H1 (cell line): ENCODE results near the gene SLC35B2. TPM values are rescaled to one million over a fixed set of nuclear protein-coding genes. Genes with fewer than 3 reads are reported as not detected.

ENCODE experiments used
- CTCF ChIA-PET: fragments of 300-600 bp; sonication (Branson Sonifier 250); formaldehyde crosslinking; loops from one replicate; lab custom pipeline; 2021; ENCODE audit not compliant: partially characterized antibody; lab: Charles Lee
- POLR2A ChIA-PET: fragments of 300-600 bp; sonication (Branson Sonifier 250); formaldehyde crosslinking; loops from one replicate; lab custom pipeline; 2021; ENCODE audit warnings: inconsistent platforms; ENCODE audit not compliant: partially characterized antibody; lab: Charles Lee
- DNase-seq, 2 experiments: peaks; one replicate each; pipeline versions ENCODE4 v3.0.0 to v3.0.0-alpha.2; 2010 to 2022; ENCODE audit warnings: low spot score in 2 of 2, low read depth in 1 of 2, mixed read lengths in 1 of 2
- FAIRE-seq: peaks from 2 replicates; lab custom pipeline; 2011; peaks lifted over from hg19 to GRCh38; lab: Jason Lieb, UNC
- H2AFZ ChIP-seq: 2 replicates; pipeline ENCODE4 v1.8.1; 2012; ENCODE audit warnings: low read length, inconsistent platforms
- H2AK5ac ChIP-seq: 2 replicates; pipeline ENCODE4 v1.6.1; 2013; ENCODE audit warnings: low read depth, low read length
- H2BK120ac ChIP-seq: replicated peaks from 2 replicates; pipeline ENCODE3; 2013; ENCODE audit warnings: low read depth, low read length, inconsistent platforms
- H2BK12ac ChIP-seq: 2 replicates; pipeline ENCODE4 v1.6.1; 2013; ENCODE audit warnings: low read depth, low read length
- H2BK15ac ChIP-seq: 2 replicates; pipeline ENCODE4 v1.6.1; 2013; ENCODE audit warnings: low read length
- H2BK20ac ChIP-seq: 2 replicates; pipeline ENCODE4 v1.6.1; 2013; ENCODE audit warnings: low read length
- H2BK5ac ChIP-seq: 2 replicates; pipeline ENCODE4 v1.6.1; 2013; ENCODE audit warnings: low read depth, low read length
- H3K14ac ChIP-seq: 2 replicates; pipeline ENCODE4 v1.6.1; 2013; ENCODE audit warnings: inconsistent platforms; ENCODE audit not compliant: insufficient read length
- H3K18ac ChIP-seq: 2 replicates; pipeline ENCODE4 v1.6.1; 2013; ENCODE audit warnings: low read length; ENCODE audit errors: extremely low read depth
- H3K23ac ChIP-seq: 2 replicates; pipeline ENCODE4 v1.6.1; 2013; ENCODE audit warnings: inconsistent platforms; ENCODE audit not compliant: insufficient read length
- H3K23me2 ChIP-seq: 2 replicates; pipeline ENCODE4 v1.6.1; 2013; ENCODE audit warnings: low read depth, low read length
- H3K27ac ChIP-seq: 2 replicates; pipeline ENCODE4 v1.6.1; 2011; ENCODE audit warnings: low read depth, low read length, inconsistent platforms
- H3K27me3 ChIP-seq, 4 experiments: replicated peaks in 1 of 4; 1 replicate in 1 of 4; 2 replicates in 3 of 4; pipeline versions ENCODE4 v1.6.1 to v1.8.1; 2011 to 2013; ENCODE audit warnings: low read length in 3 of 4, mild to moderate bottlenecking in 3 of 4, inconsistent platforms in 2 of 4, mixed read lengths in 2 of 4, moderate library complexity in 1 of 4; ENCODE audit not compliant: control insufficient read depth in 3 of 4, insufficient read depth in 3 of 4; ENCODE audit errors: extremely low read depth in 1 of 4
- H3K36me3 ChIP-seq, 4 experiments: 2 replicates each; pipeline versions ENCODE4 v1.6.1 to v1.8.1; 2011 to 2013; ENCODE audit warnings: mild to moderate bottlenecking in 4 of 4, low read length in 3 of 4, moderate library complexity in 2 of 4, control low read depth in 1 of 4, inconsistent platforms in 1 of 4; ENCODE audit not compliant: insufficient read depth in 4 of 4, control insufficient read depth in 2 of 4
- H3K4ac ChIP-seq: replicated peaks from 2 replicates; pipeline ENCODE3; 2013; ENCODE audit warnings: low read length, low read depth, mixed read lengths, inconsistent platforms; ENCODE audit not compliant: insufficient read length
- H3K4me1 ChIP-seq, 4 experiments: replicated peaks in 1 of 4; 1 replicate in 1 of 4; 2 replicates in 3 of 4; pipeline versions ENCODE4 v1.6.1 to v1.8.1; 2011 to 2013; ENCODE audit warnings: low read length in 3 of 4, inconsistent platforms in 2 of 4, mixed read lengths in 1 of 4; ENCODE audit not compliant: insufficient read depth in 4 of 4, control insufficient read depth in 3 of 4
- H3K4me2 ChIP-seq, 2 experiments: 2 replicates each; pipeline versions ENCODE4 v1.6.1 to v1.8.1; 2011 to 2013; ENCODE audit warnings: low read depth in 2 of 2, low read length in 2 of 2, control low read depth in 1 of 2, inconsistent platforms in 1 of 2, mild to moderate bottlenecking in 1 of 2; ENCODE audit not compliant: insufficient read depth in 1 of 2
- H3K4me3 ChIP-seq, 4 experiments: fragments of 200-600, 300-600 bp in 1 of 4; sonication (generic), shearing (Covaris generic), sonication (Bioruptor Twin) in 1 of 4; 2 replicates each; pipeline versions ENCODE4 v1.5.1 to v1.8.1; 2011 to 2016; ENCODE audit warnings: low read length in 4 of 4, low read depth in 3 of 4, control low read depth in 2 of 4, inconsistent platforms in 2 of 4, mild to moderate bottlenecking in 2 of 4, mixed read lengths in 1 of 4, moderate library complexity in 1 of 4; ENCODE audit not compliant: insufficient read depth in 2 of 4; ENCODE audit errors: extremely low read depth in 1 of 4
- H3K56ac ChIP-seq: replicated peaks from 2 replicates; pipeline ENCODE3; 2013; ENCODE audit warnings: low read depth, mild to moderate bottlenecking, mixed read lengths, low read length, inconsistent platforms; ENCODE audit not compliant: insufficient read length
- H3K79me1 ChIP-seq: 2 replicates; pipeline ENCODE4 v1.6.1; 2013; ENCODE audit warnings: low read depth, low read length, control low read depth
- H3K79me2 ChIP-seq, 2 experiments: 2 replicates each; pipeline versions ENCODE4 v1.6.1 to v1.8.1; 2012 to 2013; ENCODE audit warnings: low read length in 2 of 2, mild to moderate bottlenecking in 2 of 2, inconsistent platforms in 1 of 2; ENCODE audit not compliant: insufficient read depth in 2 of 2, control insufficient read depth in 1 of 2
- H3K9ac ChIP-seq, 4 experiments: replicated peaks in 1 of 4; 1 replicate in 1 of 4; 2 replicates in 3 of 4; pipeline versions ENCODE4 v1.6.1 to v1.8.1; 2011 to 2013; ENCODE audit warnings: low read depth in 3 of 4, low read length in 3 of 4, control low read depth in 2 of 4, mild to moderate bottlenecking in 2 of 4, moderate library complexity in 2 of 4, inconsistent platforms in 1 of 4; ENCODE audit errors: extremely low read depth in 1 of 4
- H3K9me3 ChIP-seq, 2 experiments: 2 replicates each; pipeline versions ENCODE4 v1.6.1 to v1.8.1; 2012 to 2013; ENCODE audit warnings: mild to moderate bottlenecking in 2 of 2, moderate library complexity in 2 of 2, control low read depth in 1 of 2, inconsistent platforms in 1 of 2, low read depth in 1 of 2, low read length in 1 of 2, mixed read lengths in 1 of 2; ENCODE audit not compliant: insufficient read depth in 2 of 2
- H4K20me1 ChIP-seq, 2 experiments: replicated peaks in 1 of 2; 2 replicates each; pipeline versions ENCODE3 to v1.8.1; 2011 to 2013; ENCODE audit warnings: inconsistent platforms in 2 of 2, low read length in 2 of 2, mild to moderate bottlenecking in 1 of 2; ENCODE audit not compliant: insufficient read depth in 2 of 2, control insufficient read depth in 1 of 2
- H4K5ac ChIP-seq: 2 replicates; pipeline ENCODE4 v1.6.1; 2013; ENCODE audit warnings: low read length, low read depth, mixed read lengths, inconsistent platforms; ENCODE audit not compliant: insufficient read length
- H4K8ac ChIP-seq: 2 replicates; pipeline ENCODE4 v1.8.0; 2013; ENCODE audit warnings: mild to moderate bottlenecking, moderate library complexity, low read length, inconsistent platforms; ENCODE audit not compliant: insufficient read depth; ENCODE audit errors: extremely low read depth
- H4K91ac ChIP-seq: replicated peaks from 2 replicates; pipeline ENCODE3; 2013; ENCODE audit warnings: low read length, mixed read lengths, inconsistent platforms; ENCODE audit not compliant: insufficient read length
- CBX8 ChIP-seq: fragments of 300-800, 300-1000 bp; sonication (generic); IDR thresholded peaks from 2 replicates; pipeline ENCODE4 v1.7.1; 2016; ENCODE audit warnings: low read depth, low read length, borderline replicate concordance
- CEBPB ChIP-seq: IDR thresholded peaks from 2 replicates; pipeline ENCODE4 v1.6.1; 2012; ENCODE audit warnings: low read depth, low read length
- EP300 ChIP-seq, 2 experiments: IDR thresholded peaks; 1 replicate in 1 of 2; 2 replicates in 1 of 2; pipeline ENCODE4 v1.6.1; 2011 to 2012; ENCODE audit warnings: low read depth in 2 of 2, low read length in 2 of 2, mild to moderate bottlenecking in 2 of 2, borderline replicate concordance in 1 of 2, inconsistent platforms in 1 of 2, moderate library complexity in 1 of 2
- EZH2 ChIP-seq: fragments of 200-600 bp; sonication (generic); IDR thresholded peaks from 2 replicates; pipeline ENCODE4 v1.7.1; 2012; ENCODE audit warnings: low read depth, mild to moderate bottlenecking, moderate library complexity, low read length, inconsistent platforms; ENCODE audit not compliant: severe bottlenecking
- GTF2F1 ChIP-seq: IDR thresholded peaks from 2 replicates; pipeline ENCODE4 v1.6.1; 2012; ENCODE audit warnings: low read depth, low read length, improper control_type of control experiment, borderline replicate concordance
- KDM4A ChIP-seq: IDR thresholded peaks from one replicate; pipeline ENCODE4 v1.7.1; 2012; ENCODE audit warnings: low read depth, mild to moderate bottlenecking, moderate library complexity, low read length, inconsistent platforms; ENCODE audit not compliant: severe bottlenecking
- MAX ChIP-seq: IDR thresholded peaks from 2 replicates; pipeline ENCODE4 v1.6.1; 2012; ENCODE audit warnings: inconsistent platforms
- SIN3A ChIP-seq, 2 experiments: IDR thresholded peaks in 1 of 2; conservative IDR thresholded peaks in 1 of 2; 2 replicates each; pipeline ENCODE4 v1.6.1; 2011 to 2012; ENCODE audit warnings: low read length in 2 of 2, improper control_type of control experiment in 1 of 2, low read depth in 1 of 2, mild to moderate bottlenecking in 1 of 2
- TAF7 ChIP-seq: optimal IDR thresholded peaks from 2 replicates; pipeline ENCODE3; 2011; ENCODE audit warnings: low read depth, mild to moderate bottlenecking, inconsistent platforms, low read length, moderate library complexity, borderline replicate concordance
- WGBS, 2 experiments: shearing (Covaris generic) in 1 of 2; methylation state at CpG; one replicate each; pipeline versions ENCODE4 v1.1.6 to v1.1.7; 2013 to 2015; ENCODE audit warnings: low lambda C conversion rate in 2 of 2, mixed read lengths in 2 of 2, inconsistent platforms in 1 of 2, low coverage in 1 of 2, missing lambda C conversion rate in 1 of 2; ENCODE audit not compliant: insufficient replicate concordance in 2 of 2, insufficient coverage in 1 of 2, insufficient read length in 1 of 2; ENCODE audit errors: extremely low coverage in 1 of 2, missing lambda C conversion rate in 1 of 2; 5-methylcytosine and 5-hydroxymethylcytosine counted together
- polyA plus RNA-seq, 7 experiments: library from polyadenylated mRNA; depleted of rRNA in 3 of 7; stranded (reverse) in 5 of 7; unstranded in 2 of 7; fragments of >200 nt in 5 of 7; fragments of 200-250 nt in 2 of 7; gene quantifications; 1 replicate in 5 of 7; 2 replicates in 1 of 7; 4 replicates in 1 of 7; pipeline versions ENCODE4 v1.2.1 to v1.2.3, GENCODE V29; 2011 to 2013; ENCODE audit warnings: missing spikeins in 2 of 7, mixed read lengths in 2 of 7
- total RNA-seq: library from RNA; stranded (reverse); fragmentation: NEBNext Ultra II Directional; extraction: Animal tissue kit (Norgen Biotek cat#: 25700); gene quantifications from 2 replicates; pipeline ENCODE4 v1.2.1, GENCODE V29; 2021

Gene SLC35B2
- total and polyA plus RNA-seq, 2 of the 8 experiments (the other 6 are each of a cell fraction or from before 2014, with no cell fraction given): 29.5 to 65.0 TPM

DNA sequence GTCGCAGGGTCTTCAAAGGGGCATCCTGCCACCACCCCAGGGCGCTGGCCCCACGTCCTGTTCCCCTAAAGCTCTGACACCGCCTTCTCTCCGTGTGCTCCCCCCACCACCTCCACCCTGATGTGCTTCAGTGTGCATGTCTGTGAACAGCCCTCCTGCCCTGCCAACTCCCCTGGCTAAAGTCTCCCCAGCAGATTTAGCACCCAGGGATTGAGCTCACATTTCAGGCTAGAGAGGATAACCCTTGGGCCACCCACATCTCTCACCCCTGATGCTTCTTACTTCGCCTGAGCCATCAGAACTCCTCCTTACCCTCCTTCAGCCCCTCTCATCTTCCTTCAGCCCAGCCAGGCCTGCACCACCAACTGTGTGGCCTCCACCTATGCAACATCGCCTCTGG is 20.4 kb upstream of the SLC35B2 start:
- Histone ChIP-seq H3K23ac (no peak overlapping the region), H2BK20ac (no peak overlapping the region), H4K5ac (no peak overlapping the region), H4K91ac (no peak overlapping the region), H3K18ac (no peak overlapping the region), H3K79me2 (no peaks in the 10 kb centered on the region), H4K20me1 (peaks cover 0 to 8% of the 10 kb centered on the region in 2 experiments), H2AFZ (no peak overlapping the region), H3K23me2 (no peaks in the 10 kb centered on the region; the same call in 1 of the 2 replicates), H3K4me1 (peaks cover 0 to 2% (median 0%) of the 10 kb centered on the region in 4 experiments; a peak in 3 of 7 replicates), H3K4me2 (no peak overlapping the region), H3K9ac (no peak overlapping the region), H3K79me1 (no peaks in the 10 kb centered on the region), H2BK5ac (no peak overlapping the region), H3K14ac (no peak overlapping the region), H3K56ac (no peak overlapping the region), H2BK120ac (no peak overlapping the region), H2BK15ac (no peak overlapping the region), H3K9me3 (no peaks in the 10 kb centered on the region), H4K8ac (no peak overlapping the region), H2BK12ac (no peak overlapping the region), H3K27me3 (peaks cover 0 to 3% (median 0%) of the 10 kb centered on the region in 4 experiments; a peak in 1 of 7 replicates), H3K4me3 (no peak overlapping the region), H3K27ac (no peak overlapping the region), H2AK5ac (no peak overlapping the region), H3K4ac (no peak overlapping the region), H3K36me3 (peaks cover 0 to 9% (median 3%) of the 10 kb centered on the region in 4 experiments; a peak in 4 of 8 replicates)
- TF ChIP-seq EP300 (IDR thresholded peaks at IDR 0.05; ENCODE audit: borderline replicate concordance in 1 of 2, low read depth in 2 of 2, low read length in 2 of 2): no peak
- no peak for TF ChIP-seq GTF2F1
- no peak for TF ChIP-seq MAX
- no peak for TF ChIP-seq TAF7
- TF ChIP-seq CEBPB: no peak
- no peak for TF ChIP-seq CBX8
- no peak for TF ChIP-seq EZH2
- TF ChIP-seq KDM4A: no peak
- TF ChIP-seq SIN3A (conservative IDR thresholded peaks at IDR 0.05 in 1 of 2, IDR thresholded peaks at IDR 0.05 in 1 of 2; ENCODE audit: low read depth in 1 of 2, low read length in 2 of 2): no peak
- 79% methylated on average over 7 of the region's 7 CpGs; no CpG with 5 or more reads in 1 of the 2 experiments for WGBS, 2 experiments
- FAIRE-seq (no peak), DNase-seq (no peak)
- ChIA-PET POLR2A (interaction anchor here (0.6 to 3.2 kb wide), 12 partner anchors 9 to 40 kb away, joined by 3 to 18 read pairs (median 4); partner anchors contain the start of genes AARS2 and SLC35B2), CTCF (interaction anchor here (0.9 to 19.0 kb wide), 11 partner anchors 10 to 61 kb away, joined by 3 to 330 read pairs (median 6); partner anchors contain the start of genes AARS2 and TMEM151B)
